Femur (tissue), 1 donor: Measurements from ENCODE around the gene WDR5B.
"Not testable (repeated sequence)": the region's sequence is repeated elsewhere in the genome, so short reads cannot be mapped to it uniquely, and the experiment has no call there.

Experiments used
- DNase-seq: peaks from one replicate; pipeline ENCODE4 v3.0.0-alpha.2; 2017

Gene WDR5B

DNA sequence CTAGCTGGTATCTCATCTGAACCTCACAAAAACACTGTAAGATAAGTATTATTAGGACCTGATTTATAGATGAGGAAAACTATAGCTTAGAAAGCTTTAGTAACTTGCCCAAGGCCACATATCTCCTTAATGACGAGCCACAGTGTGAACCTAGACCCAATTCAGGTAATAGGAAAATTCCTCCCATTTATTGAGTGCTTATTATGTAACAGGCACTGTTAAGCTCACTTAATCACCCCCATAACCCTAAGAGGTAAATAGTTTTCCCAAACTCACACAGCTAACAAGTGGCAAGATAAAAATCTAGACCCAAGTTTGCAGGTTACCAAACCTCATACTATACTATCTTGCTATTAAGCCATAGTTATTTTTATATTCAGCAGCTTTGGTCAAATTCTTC is 7.9 kb downstream of the WDR5B start:
- DNase-seq = no peak

- no peak for DNase-seq
Observed at GRCh38 chr3:122406198-122406597, 9.7 kb downstream of the WDR5B start.

- DNase-seq = no peak
Observed at GRCh38 chr3:122405015-122405414, 10.8 kb downstream of the WDR5B start.

DNA sequence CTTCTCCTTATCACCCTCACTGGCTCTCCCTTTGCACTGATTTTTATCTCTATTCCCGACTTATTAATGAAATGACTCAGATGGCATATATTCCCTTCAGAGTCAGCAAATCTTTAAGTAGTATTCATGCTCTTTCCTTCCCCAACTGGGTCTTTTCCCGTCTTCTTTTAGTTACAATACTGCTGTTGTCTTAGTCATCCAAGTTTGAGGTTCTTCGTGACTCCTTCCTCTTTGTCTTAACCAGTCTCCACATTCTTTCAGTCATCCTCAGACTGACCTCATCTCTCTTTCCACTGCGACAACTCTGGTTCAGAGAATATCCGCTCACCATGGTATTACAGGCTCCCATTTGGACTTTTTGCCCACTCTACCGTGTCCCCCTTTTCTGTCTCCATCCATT is 12.4 kb downstream of the WDR5B start:
- no peak for DNase-seq

GRCh38 chr3:122398920-122399319 is 16.9 kb downstream of the WDR5B start:
- no peak for DNase-seq

GRCh38 chr3:122397201-122397600 is 18.7 kb downstream of the WDR5B start:
- no peak for DNase-seq

DNA sequence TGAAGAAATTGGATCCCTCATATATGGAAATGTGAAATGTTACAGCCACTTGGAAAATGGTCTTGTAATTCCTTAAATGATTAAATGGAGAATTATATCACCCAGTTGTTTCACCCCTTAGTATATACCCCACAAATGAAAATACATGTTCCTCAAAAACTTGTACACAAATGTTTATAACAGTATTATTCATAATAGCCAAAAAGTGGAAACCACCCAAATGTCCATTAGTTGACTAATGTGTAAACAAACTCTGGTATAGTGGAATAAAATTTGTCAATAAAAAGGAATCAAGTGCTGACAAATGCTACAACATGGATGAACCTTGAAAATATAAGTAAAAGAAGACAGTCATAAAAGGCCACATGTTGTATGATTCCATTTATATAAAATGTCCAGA is 19.4 kb downstream of the WDR5B start:
- no peak for DNase-seq

GRCh38 chr3:122395582-122395981 is 20.3 kb downstream of the WDR5B start:
- no peak for DNase-seq

- DNase-seq = no peak
Observed at GRCh38 chr3:122394173-122394572, 21.7 kb downstream of the WDR5B start.

GRCh38 chr3:122392868-122393844 is 22.7 kb downstream of the WDR5B start:
- DNase-seq = no peak

DNA sequence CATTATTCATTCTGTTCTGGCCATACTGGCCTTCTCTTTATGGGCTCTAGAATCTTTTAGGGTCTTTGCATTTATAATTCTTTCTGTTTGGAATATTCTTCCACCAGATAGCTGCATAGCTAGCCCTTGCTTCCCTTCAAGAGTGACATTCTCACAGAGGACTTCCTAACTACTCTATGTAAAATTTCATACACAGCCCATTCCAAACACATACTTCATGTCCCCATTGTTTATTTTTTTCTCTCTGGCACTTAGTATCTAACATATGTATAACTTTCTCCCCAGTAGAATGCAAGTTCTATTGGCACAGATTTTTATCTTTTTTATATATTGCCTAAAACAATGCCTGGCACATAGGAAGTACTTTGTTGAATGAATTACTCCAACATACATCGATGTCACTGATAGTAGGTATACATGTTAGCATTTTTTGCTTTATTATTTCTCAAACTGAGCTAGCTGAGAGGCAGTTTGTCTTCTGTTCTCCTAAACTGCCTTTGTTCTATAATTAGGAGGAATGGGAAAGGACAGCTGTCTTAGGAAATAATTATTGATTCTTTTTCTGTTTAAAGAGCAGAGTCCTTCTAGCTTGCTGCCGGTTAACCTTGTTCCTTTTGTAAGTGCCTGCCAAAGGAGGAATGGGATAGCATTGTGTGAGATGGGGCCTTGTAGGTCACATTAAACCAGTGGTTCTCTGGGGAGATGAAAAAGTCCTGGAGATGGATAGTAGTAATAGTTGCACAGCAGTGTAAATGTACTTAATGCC is 24.0 kb downstream of the WDR5B start:
- no peak for DNase-seq

- DNase-seq = no peak
Observed at GRCh38 chr3:122390665-122391064, 25.2 kb downstream of the WDR5B start.

DNA sequence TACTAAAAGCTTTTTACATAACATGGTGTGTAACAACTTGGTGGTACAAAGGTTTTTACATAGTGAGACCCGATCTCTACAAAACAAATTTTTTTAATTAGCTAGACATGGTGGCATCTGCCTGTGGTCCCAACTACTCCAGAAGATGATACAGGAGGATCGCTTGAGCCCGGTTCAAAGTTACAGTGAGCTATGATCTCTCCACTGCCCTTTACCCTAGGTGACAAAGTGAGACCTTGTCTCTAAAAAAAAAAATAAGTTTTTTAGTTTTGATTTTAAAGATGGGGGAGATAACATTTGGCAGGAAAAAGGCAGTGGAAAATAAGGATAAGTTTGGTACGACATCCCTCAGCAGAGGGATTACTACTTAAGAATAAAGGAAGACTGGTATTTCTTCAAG is 26.0 kb downstream of the WDR5B start:
- DNase-seq = no peak

GRCh38 chr3:122389197-122389596 is 26.7 kb downstream of the WDR5B start:
- DNase-seq = no peak

GRCh38 chr3:122387709-122388108 is 28.2 kb downstream of the WDR5B start:
- DNase-seq = no peak

DNA sequence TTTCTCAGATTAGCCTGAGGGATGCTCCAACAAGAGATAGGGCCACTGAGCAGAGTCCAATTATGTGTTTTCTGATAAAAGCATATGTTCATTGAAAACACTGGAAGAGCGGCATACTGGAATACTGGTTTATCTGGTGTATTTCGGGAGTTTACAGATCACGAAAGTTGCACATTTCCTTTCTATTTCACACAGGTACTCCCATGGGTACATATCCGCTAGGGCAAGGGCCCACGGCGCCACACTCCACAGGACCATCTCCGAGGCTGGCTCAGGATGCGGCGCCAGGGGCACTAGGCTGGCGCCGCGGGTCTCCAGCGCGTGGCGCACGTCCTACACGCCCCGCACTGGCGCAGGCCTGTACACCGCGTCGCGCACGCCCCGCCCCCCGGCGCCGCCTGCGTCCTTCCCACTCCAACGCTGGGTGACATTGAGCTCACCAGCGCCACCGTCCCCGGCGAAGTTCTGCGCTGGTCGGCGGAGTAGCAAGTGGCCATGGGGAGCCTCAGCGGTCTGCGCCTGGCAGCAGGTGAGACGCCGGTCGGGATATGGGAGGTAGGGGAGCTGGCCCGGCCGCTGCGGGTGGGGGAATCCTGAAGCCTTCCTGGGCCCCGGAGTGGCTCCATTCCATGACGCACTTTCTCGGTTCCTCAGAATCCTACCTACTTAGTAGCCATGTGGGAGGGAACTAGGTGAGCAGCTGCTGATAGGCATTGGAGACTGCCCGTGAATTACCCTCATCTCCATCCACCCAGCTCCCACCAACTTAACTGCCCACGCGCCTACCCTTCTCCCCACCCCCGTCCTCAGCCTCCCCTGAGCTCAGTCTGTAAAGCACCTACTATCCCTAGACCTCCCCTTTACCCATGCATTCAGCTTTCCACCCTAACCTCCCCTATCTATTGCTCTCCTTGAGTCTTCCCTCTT is 31.8 kb downstream of the WDR5B start, which contains the start of gene FAM162A:
Gene FAM162A (plus strand): TSS at position 412 of the 927 bp plus-strand sequence. CDS start 84 bp downstream, at position 496.
- DNase-seq = peak; percentile 95

GRCh38 chr3:122382888-122383666 is 32.8 kb downstream of the WDR5B start, which contains the start of gene MIX23:
Gene MIX23 (minus strand): TSS chr3:122383231. CDS start chr3:122383224, 7 bp downstream.
- peak; percentile 92 for DNase-seq

DNA sequence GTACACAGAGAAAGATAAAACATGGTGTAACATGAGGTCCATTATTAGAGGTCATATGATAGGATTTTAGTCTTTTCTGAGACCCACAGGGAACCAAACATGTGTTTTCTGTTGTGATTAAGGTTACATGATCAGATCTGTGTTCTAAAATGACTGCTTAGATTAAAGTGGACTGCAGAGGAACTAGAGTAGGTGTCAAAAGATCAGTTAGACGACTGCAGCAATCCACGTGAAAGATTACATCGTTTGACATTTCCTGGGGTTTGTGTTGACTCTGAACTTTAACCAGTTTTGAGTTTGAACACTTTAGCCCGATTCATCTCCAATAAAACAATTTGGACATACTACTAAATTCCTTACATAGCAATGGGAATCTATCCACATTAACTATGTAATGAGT is 37.9 kb downstream of the WDR5B start:
- no peak for DNase-seq

DNA sequence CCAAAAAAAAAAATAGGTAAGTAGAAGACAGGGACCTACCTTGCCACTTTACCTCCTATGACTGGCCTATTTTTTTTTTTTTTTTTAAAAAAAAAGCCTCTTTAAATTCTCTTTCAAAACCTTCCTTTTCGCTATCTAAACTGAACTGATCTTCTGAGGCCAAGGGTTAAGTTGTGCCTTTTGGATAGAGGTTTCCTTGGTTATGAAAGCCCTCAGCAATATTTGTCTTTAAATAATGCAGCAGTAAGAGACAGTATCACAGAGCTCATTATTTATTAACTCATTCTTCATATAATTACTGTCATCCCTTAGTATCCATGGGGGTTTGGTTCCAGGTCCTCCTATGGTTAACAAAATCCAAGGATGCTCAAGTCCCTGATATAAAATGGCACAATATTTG is 41.8 kb downstream of the WDR5B start:
- DNase-seq = no peak

- DNase-seq = no peak
Observed at GRCh38 chr3:122366379-122366749, 49.5 kb downstream of the WDR5B start.

- DNase-seq = not testable (repeated sequence)
Observed at GRCh38 chr3:122365582-122366378, 50.1 kb downstream of the WDR5B start.
